Activated T-cell treated with anti-CD3 and anti-CD28 coated beads for 1 hour (primary cell): Measurements from ENCODE around the gene FARP1.

Source experiments
- DNase-seq: peaks from one replicate; pipeline ENCODE4 v3.0.0-alpha.2; 2020; ENCODE audit warnings: low read depth

FARP1 gene

DNA sequence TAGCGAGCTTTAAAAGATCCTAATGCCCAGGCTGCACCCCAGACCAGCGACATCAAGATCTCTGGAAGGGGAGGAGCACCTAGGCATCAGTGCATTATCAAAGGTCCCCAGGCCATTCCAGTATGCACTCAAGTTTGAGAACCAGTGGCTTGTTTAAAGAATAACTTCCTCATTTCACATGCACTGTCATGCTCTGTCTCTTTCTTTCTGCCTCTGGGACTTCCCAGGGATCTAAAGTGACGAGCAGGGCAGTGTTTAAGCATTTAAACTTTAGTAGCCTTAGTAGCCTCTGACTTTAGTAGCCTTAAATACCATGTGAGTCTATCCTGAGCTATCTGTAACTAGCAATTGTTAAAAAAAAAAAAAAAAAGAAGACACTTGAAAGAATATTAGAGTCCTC is 8.9 kb upstream of the FARP1 start:
- DNase-seq: no peak

DNA sequence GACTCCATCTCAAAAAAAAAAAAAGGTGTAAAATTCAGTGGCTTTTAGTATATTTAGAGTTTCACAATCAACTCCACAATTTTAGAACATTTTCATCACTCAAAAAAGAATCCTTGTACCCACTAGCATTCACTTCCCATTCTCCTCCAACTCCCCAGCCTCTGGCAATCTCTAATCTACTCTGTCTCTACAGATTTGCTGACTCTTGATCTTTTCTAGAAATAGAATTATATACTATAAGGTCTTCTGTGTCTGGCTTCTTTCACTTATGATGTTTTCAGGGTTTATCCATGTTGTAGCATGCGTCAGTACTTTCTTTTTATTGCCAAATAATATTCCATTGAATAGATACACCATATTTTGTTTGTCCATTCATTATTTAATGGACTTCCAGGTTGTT is 8.0 kb upstream of the FARP1 start:
- no peak for DNase-seq

- no peak for DNase-seq
Observed at GRCh38 chr13:98141091-98141490, 1.8 kb upstream of the FARP1 start.

- no peak for DNase-seq
Observed at GRCh38 chr13:98141509-98142379, 1.1 kb upstream of the FARP1 start.

- DNase-seq: no peak
Observed at GRCh38 chr13:98143157-98143553, 261 bp downstream of the FARP1 start.

GRCh38 chr13:98143601-98144026 is 720 bp downstream of the FARP1 start:
- no peak for DNase-seq

GRCh38 chr13:98144027-98144741 is 1.3 kb downstream of the FARP1 start:
- no peak for DNase-seq

DNA sequence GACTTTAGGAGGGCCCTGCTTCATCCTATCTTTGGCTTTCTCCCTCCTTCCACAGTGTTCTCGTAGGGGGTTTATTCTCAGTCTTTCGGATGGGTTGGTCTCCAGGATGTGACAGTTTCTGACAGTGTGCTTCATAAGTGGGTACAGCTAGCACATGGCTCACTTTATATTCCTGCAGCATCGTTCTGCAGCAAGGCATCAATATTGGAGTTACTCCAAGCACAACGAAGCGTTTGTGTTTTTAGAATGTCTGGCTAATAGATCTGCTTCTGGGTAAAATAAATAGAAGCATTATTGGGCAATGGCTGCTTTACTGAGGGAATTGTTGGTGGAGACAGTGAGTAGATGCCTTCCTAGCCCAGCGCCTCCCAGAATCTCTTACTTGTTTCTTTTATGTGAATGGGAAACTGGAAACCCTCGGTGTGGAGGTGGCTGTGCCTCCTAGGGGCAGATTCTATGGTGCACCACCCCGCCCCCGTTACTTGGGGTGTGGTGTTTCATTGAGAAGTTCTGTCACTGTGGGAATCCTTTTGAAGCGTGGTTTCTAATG is 2.0 kb downstream of the FARP1 start:
- DNase-seq: no peak

- DNase-seq: no peak
Observed at GRCh38 chr13:98147521-98147920, 4.6 kb downstream of the FARP1 start.

DNA sequence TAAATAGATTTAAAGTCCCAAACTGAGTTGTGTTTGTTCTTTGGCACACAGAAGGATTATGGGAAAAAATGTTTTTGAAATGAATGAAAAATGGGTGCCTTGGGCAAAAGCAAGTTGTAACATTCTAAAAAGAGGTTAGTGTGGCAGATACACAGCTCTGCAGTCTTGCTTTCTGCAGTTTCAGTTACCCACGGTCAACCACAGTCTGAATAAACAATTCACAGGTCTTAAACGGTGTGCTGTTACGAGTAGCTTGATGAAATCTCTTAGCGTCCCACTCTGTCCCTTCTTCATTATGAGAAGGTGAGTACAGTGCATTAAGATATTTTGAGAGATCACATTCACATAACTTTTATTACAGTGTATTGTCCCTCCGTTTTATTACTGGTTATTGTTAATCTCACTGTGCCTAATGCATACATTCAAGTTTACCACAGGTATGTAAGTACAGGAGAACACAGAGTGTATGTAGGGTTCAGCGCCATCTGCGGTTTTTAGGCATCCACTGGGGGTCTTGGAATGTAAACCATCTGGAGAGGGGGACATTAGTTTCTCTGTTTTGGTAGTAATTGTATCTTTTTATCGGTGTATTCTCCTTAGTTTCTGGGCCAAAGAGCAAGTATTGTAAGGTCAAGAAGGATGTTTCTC is 8.1 kb downstream of the FARP1 start:
- no peak for DNase-seq

GRCh38 chr13:98155475-98156109 is 12.7 kb downstream of the FARP1 start:
- DNase-seq: no peak

GRCh38 chr13:98156259-98156658 is 13.4 kb downstream of the FARP1 start:
- no peak for DNase-seq

DNA sequence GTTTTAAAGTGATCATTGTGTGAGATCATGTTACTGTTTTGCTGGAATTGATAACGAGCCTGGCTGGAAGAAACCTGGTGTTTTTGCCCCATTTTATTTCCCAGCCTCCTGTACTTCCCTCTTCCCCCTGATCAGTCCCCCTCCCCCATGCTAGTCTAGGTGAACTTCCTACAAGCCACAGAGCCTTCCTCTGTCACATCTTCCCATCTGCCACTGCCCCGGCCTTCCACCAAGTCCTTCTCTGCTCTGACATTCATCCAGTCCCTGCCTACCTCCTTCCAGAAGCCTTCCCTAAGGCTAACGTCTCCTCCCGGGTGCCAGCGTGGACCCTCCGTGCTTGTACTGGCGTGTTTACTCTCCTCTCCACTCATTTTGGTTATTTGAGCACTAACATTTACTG is 14.3 kb downstream of the FARP1 start:
- DNase-seq: no peak

GRCh38 chr13:98157609-98158008 is 14.7 kb downstream of the FARP1 start:
- DNase-seq: no peak

GRCh38 chr13:98158172-98158899 is 15.4 kb downstream of the FARP1 start:
- DNase-seq: no peak

GRCh38 chr13:98162935-98163334 is 20.0 kb downstream of the FARP1 start:
- DNase-seq: no peak

DNA sequence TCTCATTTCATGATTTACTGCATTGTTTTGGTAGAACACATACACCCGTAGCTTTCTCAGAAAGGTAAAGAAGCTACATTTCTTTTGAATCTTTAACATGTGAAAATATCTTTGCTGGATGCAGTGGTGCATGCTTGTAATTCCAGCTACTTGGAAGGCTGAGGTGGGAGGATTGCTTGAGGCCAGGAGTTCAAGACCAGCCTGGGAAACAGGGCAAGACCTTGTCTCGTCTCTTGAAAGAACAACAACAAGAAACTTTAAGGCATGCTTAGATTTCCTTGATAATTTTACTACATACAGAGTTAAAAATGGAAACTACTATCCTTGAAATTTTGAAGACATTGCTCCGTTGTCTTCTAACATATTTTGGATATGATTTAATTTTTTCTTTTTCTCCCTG is 26.4 kb downstream of the FARP1 start:
- no peak for DNase-seq

GRCh38 chr13:98171900-98172589 is 29.2 kb downstream of the FARP1 start:
- DNase-seq: no peak

DNA sequence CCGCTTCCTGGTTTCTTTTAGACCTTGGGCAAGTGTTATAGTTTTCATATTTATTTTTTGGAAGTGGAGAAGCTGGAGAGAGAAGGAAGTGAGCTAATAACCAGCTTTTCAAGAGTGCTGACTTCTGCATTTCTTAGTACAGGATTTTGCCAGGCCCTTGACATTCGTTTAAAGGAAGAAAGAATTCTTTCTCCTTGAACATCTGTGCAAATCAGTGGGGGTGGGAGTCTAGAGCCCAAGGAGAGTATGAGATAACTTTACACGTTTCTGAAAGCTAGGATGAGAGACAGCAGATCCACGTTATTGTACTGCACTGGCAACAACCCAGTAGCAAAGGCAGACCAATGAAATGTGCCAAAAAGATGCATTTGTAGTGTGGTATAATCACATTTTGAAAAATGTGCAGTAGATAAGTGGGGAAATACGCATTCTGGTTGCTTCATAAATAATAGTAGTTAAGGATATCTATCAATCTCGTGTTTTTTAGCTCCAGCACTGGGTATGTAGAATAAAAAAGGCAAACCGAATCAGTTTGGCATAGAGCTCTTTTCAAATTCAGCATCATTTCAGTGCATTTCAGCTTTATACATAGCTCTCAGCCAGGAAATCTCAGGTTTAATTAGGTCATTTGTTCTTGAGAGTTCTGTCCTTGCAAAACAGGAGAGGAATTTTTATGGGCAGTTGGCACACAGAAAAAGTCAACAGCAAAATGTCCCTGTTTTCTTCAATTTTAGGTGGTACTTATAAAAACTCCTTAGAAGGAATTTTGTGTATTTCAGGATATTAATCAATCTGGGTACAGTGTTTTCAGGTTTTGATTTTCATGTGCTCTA is 29.9 kb downstream of the FARP1 start:
- DNase-seq: no peak
